Activated gamma-delta T cell (primary cell): ENCODE results near the gene ATP5PD.
A peak's percentile ranks its signal among the peaks of the same experiment; 100 is the strongest.
"Not testable (repeated sequence)": the region's sequence is repeated elsewhere in the genome, so short reads cannot be mapped to it uniquely, and the experiment has no call there.

Experiments
- DNase-seq: peaks from one replicate; lab custom pipeline; 2025; lab: John Stamatoyannopoulos, UW

Gene ATP5PD

DNA sequence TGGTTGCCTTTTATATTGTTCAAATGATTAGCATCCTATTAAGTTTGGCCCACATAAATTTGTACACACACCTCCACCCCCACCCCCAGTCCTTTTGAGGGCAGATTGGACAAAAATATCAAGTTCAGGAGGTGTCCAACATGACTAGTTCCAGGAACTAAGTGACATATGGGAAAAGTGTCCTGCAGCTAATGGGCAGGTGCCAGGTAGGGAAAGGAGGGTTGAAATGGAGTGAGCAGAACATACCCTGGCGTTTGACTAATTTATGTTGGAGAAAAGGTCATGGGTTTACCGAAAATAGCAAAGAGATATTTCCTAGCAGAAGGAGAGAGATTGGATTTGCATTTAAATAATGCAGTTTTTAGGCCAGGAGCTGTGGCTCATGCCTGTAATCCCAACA lies 5.2 kb upstream of the ATP5PD start:
- no peak for DNase-seq

DNA sequence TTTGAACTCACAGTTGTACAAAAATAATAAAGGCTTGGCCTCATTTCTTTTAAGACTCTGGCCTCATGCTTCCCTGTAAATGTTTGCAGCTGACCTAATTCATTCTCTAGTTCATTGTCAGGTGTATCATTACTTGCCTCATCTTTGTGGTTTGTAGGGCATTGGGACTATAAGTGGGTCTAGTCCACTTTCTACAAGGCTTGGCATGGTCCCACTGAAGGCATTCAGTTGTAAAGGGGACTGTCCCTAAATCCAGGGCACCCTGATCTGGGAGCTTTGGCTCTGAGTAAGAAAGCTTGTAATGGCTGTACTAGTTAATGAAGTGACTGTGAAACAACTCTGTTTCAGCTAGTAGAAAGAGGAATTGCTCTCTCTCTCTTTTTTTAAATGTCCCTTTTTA lies 2.9 kb upstream of the ATP5PD start:
- no peak for DNase-seq

DNA sequence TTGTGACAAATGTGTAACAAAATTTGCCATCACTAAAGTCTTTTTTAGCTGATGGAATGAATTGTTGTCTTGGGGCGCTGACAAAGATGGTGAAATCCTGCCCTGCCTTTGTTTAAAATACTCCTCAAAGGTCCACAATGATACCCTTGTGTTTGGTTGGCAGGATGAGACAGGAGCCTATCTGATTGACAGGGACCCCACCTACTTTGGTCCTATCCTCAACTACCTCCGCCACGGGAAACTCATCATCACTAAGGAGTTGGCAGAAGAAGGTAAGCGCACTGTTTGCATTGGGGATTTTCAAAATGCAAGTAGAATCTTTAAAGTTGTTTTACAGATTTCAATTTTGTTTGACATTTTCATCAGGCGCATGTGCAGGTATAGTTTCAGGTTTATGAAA lies 2.3 kb upstream of the ATP5PD start:
- no peak for DNase-seq

DNA sequence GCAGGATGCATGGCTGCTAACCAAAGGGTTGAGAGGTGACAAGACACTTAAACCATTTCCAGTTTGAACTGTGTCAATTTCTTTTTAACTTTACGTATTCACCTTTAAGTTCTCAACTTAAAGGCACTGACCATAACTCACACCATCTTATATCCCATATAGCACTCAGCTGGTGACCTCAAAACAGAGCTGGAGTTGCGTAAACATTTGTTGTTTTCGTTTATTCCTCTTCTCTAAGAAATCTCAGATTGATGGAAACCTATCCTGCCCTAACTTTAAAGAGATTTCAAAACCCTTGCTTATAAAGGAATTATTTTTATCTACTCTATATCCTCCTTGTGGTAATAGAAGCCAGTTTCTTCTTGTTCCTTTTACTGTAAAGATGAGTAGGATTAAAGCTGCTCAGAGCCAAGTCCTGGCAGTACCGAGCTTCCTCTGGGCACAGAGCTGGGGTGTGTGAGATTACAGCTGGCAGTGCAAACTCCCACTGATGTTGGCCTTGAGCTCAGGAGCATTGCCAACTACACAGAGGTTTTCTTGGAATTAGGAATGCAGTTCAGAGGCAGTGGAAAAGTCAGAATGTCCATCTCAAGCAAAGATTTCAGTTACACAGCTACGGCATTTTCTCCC lies 1.6 kb upstream of the ATP5PD start:
- DNase-seq = no peak

DNA sequence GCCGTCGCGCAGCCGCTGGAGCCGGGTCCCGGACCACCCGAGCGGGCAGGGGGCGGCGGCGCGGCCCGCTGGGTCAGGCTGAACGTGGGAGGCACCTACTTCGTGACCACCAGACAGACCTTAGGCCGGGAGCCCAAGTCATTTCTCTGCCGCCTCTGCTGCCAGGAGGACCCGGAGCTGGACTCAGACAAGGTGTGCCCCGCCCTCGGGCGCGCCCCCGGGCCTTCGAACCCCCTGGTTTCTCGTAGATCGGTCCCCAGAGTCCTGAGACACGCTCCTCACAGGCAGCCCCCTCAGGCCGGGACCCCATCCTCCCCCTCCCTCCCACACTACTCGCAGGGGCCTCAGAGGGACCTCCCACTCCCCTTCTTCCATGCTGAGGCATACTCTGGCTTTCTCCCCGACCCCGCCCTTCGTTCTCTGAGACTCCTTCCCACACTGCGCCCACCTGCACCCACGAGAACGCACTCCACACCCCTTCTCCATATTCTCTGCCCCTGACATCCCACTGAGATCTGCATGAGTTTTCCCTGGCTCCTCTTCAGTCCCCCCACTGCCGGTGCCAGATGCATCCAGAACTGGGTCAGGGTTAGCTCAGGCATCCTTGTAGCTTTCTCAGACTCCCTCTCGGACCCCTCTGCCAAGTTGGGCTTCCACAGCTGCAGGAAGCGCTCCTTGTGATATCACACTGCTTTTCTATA lies 779 bp upstream of the ATP5PD start:
- DNase-seq = no peak

DNA sequence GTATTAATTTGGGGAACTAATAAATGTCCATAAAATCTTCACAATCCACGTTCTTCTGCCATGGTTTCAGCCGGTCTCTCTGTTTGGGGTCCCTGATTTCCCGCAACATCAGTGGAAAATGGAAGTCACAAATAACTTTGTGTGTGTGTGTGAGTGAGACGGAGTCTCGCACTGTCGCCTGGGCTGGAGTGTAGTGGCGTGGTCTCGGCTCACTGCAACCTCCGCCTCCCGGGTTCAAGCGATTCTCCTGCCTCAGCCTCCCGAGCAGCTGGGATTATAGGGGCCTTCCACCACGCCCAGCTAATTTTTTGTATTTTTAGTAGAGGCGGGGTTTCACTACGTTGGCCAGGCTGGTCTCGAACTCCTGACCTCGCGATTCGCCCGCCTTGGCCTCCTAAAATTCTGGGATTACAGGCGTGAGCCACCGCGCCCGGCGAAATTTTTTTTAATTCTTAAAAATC lies 793 bp downstream of the ATP5PD start:
- DNase-seq = not testable (repeated sequence)

DNA sequence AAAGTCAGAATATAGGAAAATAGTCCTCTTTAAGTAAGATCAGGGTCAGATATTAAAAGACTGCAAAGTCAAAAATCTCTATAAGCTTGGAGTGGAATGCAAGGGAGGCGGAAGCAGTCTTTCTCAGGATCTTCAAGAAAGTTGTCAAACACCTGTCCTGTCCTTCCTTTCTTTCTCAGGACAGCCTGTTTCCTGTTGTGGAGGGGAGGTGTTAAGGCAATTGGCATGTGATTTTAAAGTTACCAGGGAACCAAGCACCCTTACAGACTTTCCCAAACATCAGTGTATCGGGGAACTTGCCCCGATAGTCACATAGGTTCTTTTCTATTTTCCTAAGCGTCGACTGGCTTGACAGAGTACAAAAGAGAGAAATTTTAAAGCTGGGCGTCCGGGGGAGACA lies 2.1 kb downstream of the ATP5PD start:
- no peak for DNase-seq

DNA sequence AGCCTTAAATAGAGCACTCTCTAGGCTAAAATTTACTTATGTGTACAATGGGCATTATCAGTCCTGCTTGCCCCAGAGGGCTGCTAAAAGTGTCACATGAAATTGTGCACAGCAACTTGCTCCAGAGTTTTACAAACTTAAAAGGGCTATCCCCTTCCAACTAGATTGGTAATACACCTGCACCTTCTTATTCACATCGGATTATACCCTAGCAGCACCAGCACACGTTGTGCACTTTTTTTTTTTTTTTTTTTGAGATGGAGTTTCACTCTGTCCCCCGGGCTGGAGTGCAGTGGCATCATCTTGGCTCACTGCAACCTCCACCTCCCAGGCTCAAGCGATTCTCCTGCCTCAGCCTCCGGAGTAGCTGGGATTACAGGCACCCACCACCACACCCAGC lies 3.0 kb downstream of the ATP5PD start:
- DNase-seq = not testable (repeated sequence)

DNA sequence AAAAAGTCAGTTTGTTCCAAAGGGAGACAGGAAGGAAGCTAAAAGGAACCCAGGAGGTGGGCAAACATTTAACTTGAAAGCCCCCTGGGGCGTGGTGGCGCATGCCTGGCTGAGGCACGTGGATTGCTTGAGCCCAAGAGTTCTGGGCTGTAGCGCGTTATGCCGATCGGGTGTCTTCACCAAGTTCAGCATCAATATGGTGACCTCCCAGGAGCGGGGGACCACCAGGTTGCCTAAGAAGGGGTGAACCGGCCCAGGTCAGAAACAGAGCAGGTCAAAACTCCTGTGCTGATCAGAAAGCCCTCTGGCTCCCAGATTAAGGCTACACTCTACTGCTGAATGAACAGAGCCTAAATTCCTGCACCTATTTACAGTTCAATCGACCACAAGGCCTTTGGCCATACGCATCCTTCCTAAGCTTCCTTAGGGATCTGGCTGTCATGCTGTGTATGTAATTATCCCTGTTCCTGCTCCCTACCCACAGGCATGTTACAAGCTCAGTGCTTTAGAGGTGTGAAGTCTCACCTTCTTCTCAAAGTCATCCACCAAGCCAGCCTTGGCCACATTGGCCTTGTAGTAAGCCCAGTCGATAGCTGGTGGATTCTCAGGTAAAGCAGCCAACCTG lies 5.0 kb downstream of the ATP5PD start:
- DNase-seq = no peak

DNA sequence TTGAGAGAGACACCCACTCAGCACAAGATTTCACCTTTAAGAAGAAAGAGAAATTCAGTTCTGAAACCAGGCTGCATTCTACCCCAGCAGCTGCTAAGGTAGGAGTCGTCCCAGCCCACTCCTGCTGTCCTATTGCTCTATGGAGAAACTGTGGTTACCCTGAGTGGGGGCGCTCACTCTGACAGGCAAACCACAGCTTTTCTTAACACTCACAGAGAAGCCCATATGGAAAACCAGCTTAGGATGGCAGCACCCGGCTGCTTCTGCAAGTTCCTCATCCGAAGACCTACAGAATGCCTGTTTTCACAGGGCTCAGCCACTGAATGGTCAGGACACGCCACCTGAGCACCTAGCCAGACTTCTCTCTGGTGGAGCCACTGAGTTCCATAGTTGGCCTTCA lies 7.5 kb downstream of the ATP5PD start:
- no peak for DNase-seq

DNA sequence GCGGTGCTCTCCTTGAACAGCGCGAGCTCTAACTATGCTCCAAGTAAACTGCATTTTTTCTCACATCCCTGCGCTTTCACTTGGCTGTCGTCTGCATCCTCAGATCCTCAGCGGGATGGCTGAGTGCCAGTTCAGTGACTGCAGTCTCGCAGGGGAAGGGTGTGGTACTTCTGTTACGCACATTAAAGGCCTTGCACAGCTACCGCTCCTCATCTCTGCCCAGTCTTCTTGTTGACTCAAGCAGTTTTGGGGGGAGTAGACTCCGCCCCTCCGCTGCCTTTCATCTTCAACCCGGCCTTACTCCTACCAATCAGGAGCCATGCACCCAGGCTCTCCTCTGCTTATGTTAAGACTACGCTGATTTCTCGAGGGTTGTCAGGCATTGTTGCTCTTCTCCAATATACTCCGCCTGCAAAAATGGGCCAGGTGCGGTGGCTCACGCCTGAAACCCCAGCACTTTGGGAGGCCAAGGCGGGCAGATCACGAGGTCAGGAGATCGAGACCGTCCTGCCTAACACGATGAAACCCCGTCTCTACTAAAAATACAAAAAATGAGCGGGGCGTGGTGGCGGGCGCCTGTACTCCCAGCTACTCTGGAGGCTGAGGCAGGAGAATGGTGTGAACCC lies 10.0 kb downstream of the ATP5PD start:
- DNase-seq = no peak

DNA sequence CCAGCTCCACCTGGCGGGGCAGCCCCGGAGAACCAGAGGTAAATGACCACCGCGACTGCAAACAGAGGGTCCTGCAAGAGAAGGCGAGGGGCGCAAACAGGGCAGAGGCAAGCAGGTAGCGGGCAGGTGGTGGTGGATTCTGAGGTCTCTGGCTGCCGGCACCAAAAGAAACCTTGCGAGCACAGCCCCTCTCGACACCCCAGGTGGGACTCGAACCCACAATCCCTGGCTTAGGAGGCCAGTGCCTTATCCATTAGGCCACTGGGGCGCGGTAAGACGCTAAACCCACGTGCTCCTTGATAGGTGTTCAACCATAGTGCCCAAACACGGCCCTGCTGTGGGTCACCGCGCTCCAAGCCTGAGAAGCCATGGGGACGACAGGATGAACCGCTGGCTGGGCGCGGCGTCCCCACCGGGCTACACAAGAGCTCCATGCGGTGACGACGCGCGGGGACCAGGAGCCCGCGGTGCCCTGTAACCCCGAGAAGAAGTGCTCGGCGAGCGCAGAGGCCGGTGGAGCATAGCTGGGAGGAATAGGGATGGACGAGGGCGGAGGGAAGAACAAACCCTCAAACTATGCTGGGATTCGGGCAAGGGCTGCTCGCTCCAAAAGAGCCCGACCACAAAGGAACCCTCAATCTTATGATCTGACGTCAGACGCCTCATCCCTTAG lies 12.4 kb downstream of the ATP5PD start:
- DNase-seq = peak; percentile 36

DNA sequence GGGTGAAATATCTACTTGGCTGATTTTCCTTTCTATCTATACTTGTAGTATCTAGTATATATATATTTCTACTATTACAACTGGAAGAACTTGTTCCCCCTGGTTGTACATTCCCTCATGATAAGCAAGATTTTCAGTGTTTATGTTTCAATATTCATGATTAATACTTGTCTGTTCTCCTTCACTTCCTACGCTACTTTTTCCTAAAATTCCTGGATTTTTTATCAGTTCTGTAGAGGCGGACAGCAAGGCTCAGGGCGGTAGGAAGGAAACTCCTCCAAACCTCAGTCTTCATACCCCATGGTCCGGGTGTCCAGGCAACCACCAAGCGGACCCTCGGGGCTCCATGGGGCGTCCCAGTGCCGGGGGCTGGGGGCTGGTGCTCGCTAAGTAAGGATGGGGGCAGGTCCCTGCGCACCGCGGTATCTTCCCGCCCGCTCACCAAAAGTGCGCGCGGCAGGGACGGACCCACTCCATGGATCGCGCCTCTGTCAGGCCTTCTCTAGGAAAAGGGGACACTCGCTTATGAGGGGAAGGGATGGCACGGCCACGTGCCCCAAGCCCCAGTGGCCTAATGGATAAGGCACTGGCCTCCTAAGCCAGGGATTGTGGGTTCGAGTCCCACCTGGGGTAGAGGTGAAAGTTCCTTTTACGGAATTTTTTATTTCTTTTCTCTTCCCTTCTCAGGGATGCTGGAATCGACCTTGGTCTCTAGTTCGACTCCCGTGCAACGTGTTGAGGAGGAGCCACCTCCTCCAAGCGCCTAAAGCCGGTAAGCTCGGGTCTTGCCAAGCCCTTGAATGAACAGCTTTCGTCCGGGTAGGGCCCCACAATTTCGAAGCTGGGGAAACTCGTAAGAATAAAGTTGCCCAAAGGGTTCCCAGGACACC lies 13.2 kb downstream of the ATP5PD start:
- peak; percentile 32 for DNase-seq

DNA sequence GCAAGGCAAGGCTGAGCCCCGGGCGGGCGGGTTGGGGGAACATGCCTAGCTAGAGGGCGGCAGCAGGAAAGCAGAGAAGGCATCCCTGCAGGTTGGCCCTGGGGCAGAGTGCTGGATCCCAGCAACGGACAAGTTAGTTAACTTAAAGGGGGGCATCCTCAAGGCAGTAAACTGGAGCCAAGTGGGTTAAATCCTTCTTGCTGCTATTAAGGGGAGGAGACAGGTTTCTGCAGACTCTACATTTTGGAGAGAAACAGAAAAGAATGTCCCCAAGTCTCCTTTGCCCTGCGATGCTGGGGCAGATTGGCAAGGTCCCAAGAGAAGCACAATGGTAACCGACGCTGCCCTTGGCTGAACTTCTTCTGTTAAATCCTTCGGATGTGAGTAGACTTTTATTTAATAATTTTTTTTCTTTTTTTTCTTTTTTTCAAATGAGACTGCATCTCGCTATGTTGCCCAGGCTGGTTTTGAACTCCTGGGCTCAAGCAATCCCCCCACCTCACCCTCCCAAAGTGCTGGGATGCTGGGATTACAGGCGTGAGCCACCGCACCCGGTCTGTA lies 14.0 kb downstream of the ATP5PD start:
- DNase-seq = no peak

DNA sequence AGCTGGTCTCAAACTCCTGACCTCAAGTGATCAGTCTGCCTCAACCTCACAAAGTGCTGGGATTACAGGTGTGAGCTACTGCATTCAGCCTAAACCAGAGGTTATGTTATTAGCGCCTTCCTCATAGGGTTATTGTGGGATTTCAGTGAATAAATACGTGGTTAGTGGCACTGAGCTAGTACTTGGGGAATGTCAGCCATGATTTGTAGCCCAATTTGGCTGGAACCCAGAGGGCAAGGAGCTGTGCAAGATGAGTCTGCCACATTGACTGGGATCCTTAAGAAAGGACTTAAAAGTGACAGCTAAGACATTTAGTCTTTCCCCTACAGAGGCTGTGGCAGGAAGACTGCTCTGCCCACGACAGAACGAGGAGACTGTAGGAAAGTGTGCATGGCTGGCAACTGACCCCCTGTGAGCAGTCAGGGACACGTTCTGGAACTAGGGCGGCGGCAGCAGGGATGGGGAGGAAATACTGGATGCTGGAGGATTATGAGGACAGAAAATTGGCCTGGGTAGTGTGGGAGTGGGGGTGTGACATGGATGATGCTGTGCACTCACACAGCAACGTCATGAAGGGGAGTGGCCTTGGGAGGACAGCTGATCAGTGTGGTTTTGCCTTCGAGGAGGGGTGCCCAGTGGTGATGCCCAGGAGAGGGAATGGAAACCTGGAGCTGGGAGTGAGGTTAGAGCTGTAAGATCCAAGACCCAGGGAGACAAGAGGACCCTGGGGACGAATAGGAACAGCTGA lies 14.6 kb downstream of the ATP5PD start:
- no peak for DNase-seq

DNA sequence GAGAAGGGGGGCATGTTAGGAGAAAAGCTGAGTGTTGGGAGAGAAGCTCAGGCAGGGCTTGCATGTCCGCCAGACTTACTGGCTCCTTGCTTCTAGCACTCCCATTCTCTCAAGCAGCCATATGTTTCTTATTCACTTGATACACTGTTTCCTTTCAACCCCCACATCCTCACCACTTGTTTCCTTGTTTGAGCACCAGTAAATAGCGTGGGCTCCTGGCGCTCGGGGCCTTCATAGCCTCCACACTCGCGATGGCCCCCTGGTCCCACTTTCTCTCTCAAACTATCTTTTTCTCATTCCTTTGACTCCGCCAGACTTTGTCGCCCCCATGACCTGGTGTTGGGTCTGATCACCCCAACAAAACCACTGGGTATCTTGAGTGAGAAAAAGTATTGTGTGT lies 16.6 kb downstream of the ATP5PD start:
- no peak for DNase-seq

DNA sequence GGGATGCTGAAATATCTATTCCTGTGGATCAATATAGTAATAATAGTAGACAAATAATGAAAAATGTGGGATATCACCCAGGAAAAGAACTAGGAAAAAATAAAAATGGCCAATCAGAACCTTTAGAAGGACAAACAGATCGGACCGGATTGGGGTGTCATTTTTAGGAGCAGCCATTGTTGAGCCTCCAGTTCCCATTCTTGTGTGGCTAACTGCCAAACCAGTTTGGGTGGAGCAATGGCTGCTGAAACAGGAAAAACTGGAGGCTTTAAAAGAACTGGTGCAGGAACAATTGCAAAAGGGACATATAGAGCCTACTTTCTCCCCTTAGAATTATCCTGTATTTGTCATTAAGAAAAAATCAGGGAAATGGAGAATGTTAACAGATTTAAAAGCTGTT lies 20.1 kb downstream of the ATP5PD start:
- DNase-seq = not testable (repeated sequence)

DNA sequence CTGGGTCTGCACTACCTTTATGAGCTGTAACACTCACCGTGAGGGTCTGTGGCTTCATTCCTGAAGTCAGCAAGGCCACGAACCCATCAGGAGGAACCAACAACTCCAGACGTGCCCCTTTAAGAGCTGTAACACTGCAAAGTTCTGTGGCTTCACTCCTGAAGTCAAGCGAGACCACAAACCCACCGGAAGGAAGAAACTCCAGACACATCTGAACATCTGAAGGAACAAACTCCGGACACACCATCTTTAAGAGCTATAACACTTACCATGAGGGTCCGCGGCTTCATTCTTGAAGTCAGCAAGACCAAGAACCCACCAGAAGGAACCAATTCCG lies 21.4 kb downstream of the ATP5PD start:
- not testable (repeated sequence) for DNase-seq

DNA sequence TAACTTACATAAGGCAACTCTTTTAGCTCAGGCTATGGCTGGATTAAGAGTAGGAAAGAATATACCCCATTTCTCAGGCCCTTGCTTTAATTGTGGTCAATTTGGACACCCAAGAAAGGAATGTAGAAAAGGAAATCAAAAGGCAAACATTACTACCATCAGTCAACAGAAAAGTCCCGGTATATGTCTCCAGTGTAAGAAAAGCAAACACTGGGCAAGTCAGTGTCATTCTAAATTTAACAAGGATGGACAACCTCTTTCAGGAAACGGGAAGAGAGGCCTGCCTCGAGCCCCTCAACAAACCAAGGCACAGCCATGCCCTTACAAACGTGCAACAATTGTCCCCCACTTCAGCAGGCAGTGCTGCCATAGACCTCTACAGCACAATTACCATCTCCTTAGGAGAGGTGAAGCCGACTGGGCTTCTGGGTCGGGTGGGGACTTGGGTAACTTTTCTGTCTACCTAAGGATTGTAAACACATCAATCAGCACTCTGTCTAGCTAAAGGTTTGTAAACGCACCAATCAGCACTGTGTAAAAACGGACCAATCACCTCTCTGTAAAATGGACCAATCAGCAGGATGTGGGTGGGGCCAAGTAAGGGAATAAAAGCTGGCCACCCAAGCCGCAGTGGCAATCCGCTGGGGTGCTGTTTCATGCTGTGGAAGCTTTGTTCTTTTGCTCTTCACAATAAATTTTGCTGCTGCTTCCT lies 21.9 kb downstream of the ATP5PD start:
- no peak for DNase-seq
